Measurements from ENCODE around the gene TANGO2.

TANGO2 gene

DNA sequence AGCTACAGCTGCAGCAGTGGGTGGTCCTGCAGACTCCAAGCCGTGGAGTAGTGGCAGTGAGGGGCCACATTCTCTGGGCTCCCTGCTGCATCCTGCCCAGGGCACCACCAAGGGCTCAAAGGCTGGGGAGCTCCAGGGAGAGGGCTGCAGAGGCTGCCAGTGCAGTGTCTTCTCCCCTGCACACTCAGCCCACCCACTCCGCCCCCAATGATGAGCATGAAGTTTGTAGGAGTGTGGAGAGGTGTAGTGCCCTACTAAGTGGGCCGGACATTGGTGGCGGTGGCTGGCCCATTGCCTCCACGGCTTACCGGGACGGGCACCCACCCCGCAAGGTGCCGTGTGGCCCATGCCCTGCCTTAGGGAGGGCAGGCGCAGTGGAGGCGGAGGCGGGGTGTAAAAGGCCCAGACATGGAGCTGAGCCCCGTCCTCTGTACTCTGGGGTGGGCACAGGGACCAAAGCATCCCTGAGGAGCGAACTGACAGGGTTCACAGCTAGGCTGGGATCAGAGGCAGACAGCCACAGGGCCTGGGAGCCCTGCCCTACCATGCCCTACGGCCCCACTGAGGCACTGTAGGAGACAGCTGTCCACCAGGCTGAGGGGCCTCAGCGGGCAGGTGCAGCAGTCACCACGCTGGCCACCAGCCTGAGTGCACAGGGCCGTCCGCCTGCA, 23.2 kb upstream of the TANGO2 start:
- DNase-seq: no peak

DNA sequence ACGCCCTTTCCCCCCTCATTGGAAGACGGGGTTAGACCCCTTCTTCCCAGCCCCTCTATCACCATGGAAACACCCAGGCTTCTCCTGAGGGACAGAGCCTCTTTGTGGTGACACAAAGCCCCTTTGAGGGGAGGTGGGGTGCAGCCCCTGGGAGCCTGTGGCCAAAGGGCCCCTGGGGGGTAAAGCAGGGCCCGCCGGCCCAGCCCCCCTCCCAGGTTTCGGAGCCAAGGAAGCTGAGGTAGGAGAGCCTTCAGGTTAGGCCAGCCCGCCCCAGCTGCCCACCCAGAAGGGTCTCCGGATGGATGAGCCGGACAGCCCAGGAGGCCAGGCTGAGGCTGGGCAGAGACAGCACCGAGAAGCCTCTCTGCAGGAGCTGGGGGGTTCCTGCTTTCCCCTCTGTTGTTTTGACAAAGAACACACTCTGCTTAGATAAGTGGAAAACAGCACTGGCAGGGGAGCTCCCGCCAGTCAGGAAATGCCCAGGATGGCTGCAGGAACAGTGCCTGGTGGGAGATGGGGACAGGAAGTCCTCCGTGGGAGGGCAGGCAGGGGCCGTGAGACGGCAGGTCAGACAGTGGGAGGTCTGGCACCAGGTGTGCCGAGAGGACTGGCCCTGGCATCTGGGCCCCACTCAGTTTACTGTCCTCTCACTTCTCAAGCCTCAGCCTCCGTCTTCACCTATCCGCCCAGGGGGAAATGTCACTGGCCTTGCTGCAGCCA, 22.5 kb upstream of the TANGO2 start:
- DNase-seq: no peak

DNA sequence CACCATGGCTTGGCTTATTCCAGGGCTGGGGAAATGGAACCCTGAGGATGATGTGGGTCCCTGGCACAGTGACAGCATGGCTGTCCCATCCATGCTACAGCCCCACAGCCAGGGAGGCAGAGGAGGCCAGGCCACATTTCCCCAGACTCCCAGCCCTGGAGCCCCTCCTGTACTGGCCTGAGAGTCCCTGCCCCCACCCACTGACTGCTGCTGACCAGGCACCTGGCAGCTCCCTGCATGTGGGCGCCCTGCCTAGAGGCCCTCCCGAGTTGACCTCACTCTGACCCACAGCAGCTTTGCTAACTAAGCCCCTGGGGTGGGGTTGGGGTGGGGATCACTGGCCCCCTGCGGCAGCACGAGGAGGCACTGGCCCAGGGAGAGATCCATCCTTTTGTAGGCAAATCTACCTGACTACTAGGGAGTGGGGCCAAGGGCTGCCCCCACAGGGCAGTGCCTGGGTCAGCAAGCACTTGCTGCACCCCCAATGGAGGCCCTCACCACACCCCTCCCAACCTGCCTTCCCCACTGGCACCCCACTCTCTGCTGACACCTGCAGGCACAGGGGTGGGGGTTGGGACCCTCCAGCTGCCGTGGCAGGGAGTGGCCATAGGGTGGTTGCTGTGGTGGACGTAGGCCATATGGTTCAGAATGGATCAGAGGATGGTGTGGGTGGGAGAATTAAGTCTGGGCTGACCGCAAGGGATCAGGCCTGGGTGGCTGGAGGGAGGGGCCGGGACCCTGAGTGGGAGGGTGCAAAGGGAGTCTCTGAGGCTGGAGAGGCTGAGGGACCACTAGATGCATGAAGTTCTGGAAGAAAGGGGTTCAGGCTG, 21.7 kb upstream of the TANGO2 start:
- no peak for DNase-seq

DNA sequence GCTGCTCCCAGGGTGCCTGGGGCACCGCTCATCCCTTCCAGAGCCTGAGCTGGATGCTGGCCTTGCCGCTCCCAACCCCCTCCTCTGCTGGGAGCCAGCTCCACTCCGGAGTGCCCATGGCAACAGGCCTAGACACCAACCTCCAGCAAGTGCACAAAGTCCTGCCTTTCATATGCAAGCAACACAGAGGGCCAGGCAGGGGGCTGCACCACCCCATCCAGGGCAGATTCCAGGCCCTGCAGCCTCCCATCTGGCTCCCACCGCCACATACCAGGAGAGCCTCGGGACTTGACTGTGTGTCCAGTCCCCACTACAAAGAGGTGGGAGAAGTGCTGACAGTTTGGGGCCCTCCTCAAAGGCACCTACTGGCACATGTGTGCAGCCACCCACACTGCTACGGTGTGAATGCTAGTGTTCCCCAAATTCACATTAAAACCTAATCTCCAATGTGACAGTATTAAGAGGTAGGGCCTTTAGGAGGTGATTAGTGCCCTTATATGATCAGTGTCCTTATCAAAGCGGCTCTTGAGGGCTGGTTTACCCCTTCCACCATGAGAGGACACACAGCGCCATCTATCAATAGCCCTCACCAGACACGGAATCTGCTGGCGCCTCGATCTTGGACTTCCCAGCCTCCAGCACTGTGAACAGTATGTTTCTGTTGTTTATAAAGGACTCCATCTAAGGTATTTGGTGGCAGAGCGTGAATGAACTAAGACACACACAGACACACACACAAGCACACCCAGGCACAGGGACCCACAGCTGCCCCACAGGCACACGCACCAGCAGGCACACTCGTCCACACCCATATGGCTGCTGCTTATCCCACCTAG, 20.4 kb upstream of the TANGO2 start:
- DNase-seq: no peak

DNA sequence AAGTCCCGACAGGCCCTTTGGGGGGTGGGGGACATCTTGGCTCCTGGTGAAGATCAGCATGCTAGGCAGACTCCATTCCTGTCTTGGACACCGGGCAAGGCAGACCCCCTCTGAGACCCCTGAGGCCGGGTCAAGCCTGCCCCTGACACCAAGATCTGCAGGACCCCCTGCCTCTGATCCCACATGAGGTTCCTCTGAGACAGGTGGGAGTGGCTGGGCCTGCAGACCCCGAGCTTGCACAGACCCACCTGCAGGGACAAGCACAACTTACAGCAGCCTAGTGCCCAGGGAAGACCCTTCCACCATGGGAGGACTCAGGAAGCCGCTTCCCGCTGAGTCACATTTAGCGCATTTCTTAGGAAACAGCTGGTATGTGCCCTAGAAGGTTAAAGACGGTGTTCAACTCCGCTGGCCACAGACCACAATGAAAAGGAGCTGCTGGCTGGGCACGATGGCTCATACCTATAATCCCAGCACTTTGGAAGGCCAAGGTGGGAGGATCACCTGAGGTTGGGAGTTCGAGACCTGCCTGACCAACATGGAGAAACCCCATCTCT, 19.8 kb upstream of the TANGO2 start:
- no peak for DNase-seq

DNA sequence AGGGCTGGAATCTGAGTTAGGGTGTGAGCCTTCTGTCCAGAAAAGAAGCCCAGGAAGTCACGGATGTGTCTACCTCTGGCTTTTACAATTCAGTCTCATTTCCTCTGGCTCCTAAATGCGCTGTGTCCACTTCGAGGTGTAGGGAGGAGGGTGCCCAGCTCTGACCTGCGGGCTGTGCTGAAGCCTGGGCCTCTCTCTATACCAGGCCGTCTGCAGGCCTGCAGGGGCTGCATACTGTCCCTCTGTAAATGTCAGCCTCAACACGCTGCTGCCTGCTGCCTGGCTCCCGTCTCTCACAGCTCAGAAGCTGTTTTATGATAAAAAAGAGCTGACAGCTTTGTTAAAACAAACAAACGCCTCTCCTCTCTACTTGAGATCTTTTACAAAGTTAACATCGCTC, 18.8 kb upstream of the TANGO2 start:
- no peak for DNase-seq

DNA sequence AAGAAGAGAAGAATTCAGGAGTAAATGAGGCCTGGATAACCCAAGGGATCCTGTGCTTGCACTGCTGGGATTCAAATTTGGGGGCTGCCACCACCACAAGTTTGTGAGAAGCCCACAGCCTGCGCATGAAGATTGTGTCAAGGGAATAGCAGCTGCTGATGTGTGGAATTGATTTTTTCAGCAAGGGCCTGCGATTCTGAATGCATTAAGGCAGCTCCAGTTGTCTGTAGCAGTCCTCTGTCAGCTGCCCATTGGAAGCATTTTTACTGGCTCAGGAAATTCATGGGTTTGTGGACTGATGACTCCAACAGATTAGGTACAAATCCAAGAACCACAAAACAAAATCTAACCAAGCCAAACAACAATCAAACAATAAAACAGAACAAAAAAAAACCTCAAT, 18.3 kb upstream of the TANGO2 start:
- no peak for DNase-seq

DNA sequence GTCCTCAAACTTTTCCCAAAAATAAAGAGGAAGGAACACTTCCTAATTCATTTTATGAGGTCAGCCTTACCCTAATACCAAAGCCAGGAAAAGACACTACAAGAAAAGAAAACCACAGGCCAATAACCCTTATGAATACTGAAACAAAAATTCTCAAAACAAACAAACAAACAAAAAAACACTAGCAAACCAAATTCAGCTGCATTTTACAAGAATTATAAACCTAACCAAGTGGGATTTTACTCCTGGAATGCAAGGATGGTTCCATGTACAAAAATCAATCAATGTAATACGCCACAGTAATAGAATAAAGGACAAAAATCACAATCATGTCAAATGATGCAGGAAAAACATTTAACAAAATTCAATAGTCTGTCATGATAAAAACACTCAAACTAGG, 17.6 kb upstream of the TANGO2 start:
- DNase-seq: no peak

DNA sequence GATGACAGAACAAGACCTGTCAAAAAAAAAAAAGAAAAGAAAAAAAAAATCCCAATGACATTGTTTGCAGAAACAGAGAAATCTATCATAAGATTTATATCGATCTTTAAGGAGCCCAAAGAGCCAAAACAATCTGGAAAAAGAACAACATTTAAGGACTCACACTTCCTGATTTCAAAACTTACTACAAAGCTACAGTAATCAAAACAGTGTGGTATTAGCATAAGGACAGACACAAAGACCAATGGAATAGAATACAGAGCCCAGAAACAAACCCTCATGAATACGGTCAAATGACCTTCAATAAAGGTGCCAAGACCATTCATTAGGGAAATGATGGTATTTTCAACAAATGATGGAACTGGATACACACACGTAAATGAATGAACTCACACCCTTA, 16.4 kb upstream of the TANGO2 start:
- no peak for DNase-seq

DNA sequence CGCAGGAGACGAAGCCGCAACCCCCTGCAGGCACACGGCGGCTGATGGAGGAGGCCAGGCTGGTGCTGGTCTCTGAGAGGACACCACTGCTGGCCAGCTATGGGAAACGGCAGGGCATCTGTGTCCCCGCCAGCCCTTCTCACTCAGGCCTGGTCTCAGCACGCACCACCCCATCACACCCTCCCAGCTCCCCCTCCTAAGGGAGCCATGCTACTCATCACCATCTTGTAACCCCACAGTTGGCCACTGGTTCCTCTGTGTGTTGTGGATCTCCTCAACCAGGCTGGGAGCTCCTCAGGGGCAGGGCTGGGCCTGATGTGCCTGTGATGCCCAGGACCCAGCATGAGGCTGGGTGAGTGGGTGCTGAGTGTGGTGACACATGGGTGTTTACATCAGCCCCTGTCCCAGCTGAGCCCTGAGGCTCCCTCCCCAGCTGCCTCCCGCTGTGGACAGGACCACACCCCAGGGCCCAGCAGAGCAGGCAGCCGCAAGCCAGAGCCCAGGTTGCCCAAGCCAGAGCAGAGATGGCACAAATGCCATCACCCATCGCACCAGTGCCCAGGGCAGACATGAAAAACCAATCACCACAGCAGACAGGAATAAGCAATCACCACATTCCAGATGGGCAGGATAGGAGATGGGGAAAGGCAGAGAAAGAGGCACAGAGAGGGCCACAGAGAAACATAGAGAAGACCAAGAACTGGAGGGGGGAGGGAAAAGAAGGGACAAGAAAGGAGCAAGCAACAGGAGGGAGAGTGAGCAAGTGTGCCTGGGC, 12.5 kb upstream of the TANGO2 start:
- no peak for DNase-seq

DNA sequence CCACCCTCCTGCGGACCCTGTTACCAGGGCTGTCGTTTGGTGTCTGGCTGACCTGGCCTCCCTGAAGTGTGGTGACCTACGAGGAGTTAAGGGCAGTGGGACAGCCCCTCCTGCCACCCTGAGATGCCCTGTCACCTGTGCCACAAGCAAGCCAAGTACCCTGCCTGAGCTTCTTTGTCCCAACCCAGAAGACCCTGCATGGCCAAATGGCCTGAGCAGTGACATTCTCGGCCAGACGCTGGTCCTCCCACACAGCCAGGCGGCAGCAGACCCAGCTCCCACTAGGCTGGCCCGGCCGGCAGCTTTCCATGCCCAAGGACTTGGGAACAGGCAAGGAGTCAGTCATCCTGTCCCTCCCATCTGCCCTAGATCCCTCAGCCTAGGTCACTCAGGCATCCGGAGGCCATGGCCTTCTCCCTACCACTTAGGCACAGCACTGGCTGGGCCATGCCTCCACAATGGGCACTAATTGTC, 11.9 kb upstream of the TANGO2 start:
- DNase-seq: no peak

DNA sequence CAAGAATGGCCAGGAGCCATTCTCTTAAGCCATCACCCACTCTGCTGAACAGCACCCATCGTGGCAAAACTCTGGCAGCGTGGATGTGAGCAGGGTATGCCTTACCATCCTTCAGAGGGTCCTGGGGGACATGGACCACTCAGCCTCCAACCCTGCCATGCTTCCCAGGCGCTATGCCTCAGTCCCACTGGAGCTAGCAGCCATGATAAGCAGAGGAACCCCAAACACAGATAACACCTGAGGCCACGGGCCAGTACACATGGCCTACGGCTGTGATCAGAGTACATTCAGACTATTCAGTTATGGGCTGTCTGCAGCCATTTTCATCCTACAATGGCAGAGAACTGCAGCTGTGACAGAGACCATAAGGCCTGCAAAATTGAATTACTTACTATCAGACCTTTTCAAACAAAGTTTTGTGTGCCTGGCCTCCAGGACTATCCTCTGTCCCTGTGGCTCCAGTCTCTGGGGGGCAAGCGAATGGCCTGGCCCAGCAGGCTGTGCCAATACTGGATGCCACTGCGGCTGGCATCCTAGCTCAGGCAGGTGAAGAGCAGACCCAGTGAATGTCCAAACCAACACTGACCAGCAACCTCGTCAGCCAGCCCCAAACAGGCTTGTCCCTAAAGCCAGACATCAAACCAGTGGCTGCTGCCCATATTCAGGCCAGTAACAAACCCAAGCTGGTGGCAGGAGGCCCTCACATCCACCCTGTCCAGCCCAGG, 11.2 kb upstream of the TANGO2 start:
- no peak for DNase-seq

DNA sequence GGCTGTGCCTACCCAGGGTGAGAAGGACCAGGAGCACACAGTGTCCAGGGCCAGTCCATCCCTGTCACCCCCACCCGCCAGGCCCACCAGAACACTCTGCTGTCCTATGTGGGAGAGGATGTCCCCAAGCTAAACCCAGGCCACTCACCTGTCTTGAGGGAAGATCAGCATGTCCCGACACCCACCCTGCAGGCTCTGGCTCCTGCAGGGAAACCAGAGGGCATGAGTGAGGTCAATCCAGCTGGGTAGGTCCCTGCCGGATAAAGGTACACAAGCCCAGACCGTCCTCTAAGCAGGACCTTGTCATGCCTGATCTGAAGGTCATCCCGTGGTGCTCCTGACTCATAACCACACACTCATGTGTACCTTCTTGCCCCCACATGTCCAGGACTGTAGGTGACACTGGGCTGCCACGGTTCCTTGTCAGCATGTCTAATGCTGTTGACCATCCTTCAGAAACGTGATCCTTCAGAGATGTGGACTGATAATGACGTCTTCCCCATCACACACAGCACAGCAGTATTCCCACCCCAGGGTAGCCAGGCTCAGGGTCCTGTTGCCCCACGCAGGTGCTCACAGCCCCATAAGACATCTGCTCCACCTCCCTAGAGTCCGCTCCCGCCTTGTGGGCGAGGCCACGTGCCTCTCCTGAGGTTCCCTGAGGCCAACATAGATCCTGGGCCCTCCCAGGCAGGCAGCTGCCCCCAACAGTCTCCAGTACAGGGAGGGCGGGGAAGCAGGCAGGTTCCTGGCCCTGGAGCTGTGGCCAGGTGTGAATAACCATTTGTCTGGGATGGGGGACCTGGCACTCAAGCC, 10.4 kb upstream of the TANGO2 start:
- no peak for DNase-seq

DNA sequence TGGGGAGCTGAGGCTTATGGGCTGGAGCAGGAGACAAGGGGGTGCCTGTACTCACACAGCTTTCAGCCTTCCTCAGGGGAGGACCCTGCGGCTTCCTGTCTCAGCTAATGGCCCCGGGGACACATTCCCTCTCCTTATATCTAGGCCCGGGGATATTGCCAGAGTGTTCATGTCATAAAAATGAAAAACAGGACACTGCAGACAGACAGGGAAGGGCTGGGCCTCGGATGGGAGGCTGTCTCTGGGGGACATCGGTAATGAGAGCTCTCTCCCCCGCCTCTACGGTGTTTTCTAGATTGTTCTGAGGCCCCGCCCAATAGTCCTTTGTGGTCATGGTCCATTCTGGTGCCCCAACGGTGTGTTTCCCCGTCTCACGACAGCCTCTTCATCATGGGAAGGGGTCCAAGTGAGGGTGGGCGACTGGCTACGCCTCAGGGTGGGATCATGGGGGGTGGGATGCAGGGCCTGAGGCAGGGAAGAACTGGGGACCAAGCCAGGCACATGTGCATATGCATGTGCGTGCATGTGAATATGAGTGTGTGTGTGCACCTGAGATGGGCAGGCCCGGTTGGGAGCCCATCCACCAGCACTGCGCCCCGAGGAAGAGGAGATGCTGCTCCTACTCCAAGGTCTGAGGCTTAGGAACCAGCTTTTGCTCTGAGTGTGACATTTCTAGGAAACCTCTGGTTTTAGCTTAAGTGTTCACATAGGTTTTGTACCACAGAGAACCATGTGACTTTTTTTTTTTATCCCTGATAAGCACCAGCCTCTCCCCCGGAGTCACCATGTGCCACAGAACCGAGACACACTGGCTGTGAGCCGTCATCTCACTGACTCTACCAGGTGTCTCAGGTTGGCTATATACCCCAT, 9.6 kb upstream of the TANGO2 start:
- DNase-seq: no peak

DNA sequence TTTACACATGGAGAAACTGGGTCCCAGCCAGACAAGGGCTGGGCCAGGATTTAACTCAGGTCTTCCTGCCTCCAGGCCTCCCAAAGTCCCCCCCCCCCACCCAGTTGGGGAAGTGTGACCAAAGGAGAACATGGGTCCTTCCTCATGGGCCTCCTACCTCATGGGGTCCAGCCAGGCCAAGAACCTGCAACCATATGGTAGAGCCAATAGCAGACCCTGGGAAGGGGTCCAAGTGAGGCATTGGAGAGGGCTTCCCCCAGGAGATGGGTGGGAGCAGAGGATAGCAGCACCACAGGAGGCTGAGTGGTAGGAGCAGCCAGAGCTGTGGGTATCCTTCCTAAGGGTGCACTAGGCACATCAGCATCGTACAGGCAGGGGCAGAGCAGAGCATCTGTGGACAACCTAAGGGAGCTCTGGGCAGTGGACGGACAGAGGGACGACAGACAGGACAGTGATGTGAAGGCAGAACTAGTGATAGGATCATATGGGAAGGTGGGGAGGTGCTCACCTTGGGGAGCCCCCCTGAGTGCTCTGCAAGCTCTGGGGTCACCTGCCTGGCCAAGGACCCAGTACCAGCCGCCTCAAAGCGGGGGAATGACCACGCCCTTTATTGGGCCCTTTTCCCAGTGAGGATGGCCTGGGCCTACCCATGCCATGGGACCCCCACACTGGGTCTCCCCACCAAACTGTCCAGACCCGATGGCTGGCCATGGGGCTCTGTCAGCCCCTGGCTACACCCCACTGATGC, 8.7 kb upstream of the TANGO2 start:
- DNase-seq: no peak

DNA sequence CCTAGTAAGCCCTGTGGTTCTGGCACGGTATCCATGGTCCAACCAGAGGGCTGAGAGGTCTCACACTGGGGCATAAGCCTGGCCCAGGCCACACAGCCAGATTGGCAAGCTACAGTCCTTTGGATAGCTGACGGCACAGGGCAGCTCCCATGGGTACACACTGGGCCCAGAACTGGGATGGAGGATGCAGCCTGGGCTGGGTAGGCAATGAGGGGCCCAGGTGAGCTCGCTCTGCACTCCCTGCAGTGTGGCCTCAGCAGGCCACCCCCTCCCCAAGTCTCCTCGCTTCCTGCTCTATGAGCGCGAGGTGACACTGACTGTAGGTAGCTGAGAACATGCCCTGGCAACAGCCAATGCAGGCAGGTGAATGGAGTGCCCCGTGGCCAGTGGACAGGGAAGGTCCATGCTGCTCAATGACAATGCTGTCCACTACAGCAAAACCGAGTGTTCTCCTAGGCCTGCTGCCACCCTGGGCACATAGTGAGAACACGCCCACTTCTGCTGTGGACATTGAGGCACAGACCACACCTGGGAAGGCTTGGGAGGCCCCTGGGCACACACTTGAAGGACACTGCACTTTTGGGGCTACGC, 8.1 kb upstream of the TANGO2 start:
- DNase-seq: no peak

DNA sequence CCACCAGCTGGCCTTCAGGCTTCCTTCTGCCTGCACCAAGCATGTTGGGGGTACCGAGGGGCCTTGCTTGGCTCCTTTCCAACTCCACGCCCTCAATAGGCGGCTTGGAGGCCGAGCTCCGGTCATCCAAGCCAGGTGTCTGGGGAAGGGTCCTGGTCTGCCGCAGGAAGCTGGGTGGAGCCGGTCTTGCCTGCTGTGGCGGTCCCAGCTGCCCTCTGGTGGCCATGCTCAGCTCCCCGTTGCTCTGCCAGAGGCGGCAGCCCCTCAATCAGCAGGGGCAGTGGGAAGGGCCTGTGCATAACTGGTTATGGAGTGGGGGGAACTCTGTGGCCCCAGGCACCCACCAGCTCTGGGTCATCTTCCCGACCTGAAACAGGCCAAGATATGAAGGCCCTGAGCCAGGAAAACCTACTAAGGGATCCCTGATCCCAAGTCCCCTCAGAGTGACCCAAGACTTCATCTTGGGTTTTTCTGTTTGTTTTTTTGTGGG, 7.5 kb upstream of the TANGO2 start:
- DNase-seq: no peak
